Thyroid gland (tissue), 4 donors: ENCODE measurements around the gene ZNF691. TPM values are rescaled to one million over a fixed set of nuclear protein-coding genes. Genes with fewer than 3 reads are reported as not detected.

Experiments
- DNase-seq, 2 donors: peaks; one replicate each; pipeline ENCODE4 v3.0.0-alpha.2; 2019
- H3K27ac ChIP-seq, 3 donors: fragments of 200-600 bp; sonication (generic); 1 replicate in 2 of 3; 2 replicates in 1 of 3; pipeline ENCODE4 v1.5.1; 2016 to 2019; ENCODE audit warnings: mild to moderate bottlenecking in 1 of 3, moderate library complexity in 1 of 3
- H3K27me3 ChIP-seq: fragments of 200-600 bp; sonication (generic); one replicate; pipeline ENCODE4 v1.5.1; 2019
- H3K36me3 ChIP-seq, 2 donors: fragments of 200-600 bp; sonication (generic); one replicate each; pipeline ENCODE4 v1.5.1; 2016 to 2019
- H3K4me1 ChIP-seq, 2 donors: fragments of 200-600 bp; sonication (generic); one replicate each; pipeline ENCODE4 v1.5.1; 2017 to 2019
- H3K4me3 ChIP-seq, 3 donors: fragments of 200-600 bp; sonication (generic); replicated peaks in 1 of 3; 1 replicate in 2 of 3; 2 replicates in 1 of 3; pipeline ENCODE4 v1.5.1; 2016; ENCODE audit warnings: mild to moderate bottlenecking in 1 of 3
- H3K9me3 ChIP-seq: fragments of 200-600 bp; sonication (generic); one replicate; pipeline ENCODE4 v1.5.1; 2017
- POLR2A ChIP-seq, 2 donors: fragments of 450-650 bp; IDR thresholded peaks; one replicate each; pipeline ENCODE4 v1.6.1; 2017; ENCODE audit warnings: antibody characterized with exemption in 2 of 2, mild to moderate bottlenecking in 2 of 2, moderate library complexity in 1 of 2
- WGBS, 2 donors: methylation state at CpG; one replicate each; pipeline ENCODE4 v1.1.5; 2017; 5-methylcytosine and 5-hydroxymethylcytosine counted together
- intact Hi-C: fragments of 100-400 bp; cut with DNase I; formaldehyde crosslinking; loops from one replicate; pipeline ENCODE4 v1.15.1; 2023
- total RNA-seq, 4 donors: library from RNA; depleted of rRNA; stranded (reverse); fragments of >200 nt; gene quantifications; one replicate each; pipeline ENCODE4 v1.2.3, GENCODE V29; 2016
- TF ChIP-seq, protein P1 (sequence below), 6 experiments: fragments of 200-600 bp in 3 of 6; fragments of 450-650 bp in 3 of 6; sonication (generic) in 3 of 6; IDR thresholded peaks; one replicate each; pipeline ENCODE4 v1.5.1; 2016 to 2019; ENCODE audit warnings: antibody characterized with exemption in 6 of 6, mild to moderate bottlenecking in 2 of 6, inconsistent platforms in 1 of 6, moderate library complexity in 1 of 6

ZNF691 gene
- total RNA-seq, 4 donors from 2014 or later = 17.9 to 25.8 (median 21.5) TPM

DNA sequence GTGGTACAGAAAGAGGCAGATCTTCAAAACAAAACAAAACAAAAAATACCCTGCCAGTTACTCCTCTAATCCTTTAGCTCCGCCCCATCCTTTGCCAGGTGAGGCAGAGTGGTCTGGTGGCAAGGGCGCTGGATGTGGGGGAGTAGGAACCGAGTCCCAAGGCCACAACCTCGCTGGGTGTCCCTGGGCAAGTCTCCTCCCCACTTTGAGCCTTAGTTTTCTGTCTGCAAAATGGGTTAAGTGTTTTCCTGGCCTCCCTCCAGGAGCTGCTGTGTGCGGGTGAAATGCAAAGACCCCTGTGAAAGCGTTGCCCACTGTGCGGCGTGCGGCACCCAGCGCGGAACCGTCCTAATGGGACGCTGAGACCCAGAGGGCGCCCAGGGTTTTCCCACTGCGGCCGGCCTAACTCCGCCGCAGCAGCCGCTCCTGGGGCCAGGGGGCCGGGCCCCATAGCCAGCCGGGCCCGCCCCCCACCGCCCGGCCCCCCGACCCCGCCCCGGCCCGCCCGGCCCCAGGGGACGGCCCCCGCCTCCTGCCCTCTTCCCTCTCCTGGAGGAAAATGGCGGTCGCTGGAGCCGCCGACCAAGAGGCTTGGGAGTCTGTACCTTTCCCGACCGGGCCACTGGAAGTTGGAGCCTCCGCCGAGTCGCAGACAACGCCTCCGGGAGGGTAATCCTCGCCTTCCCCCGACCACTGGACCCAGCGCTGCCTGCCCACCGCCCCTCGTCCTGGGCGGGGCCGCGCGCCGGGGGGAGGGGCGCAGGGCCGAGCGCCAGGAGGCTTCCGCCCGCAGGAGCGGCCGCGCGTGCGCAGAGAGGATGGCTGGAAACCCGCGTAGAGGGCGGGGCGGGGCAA lies 29.6 kb upstream of the ZNF691 start, which contains the start of the genes ERMAP and SVBP:
Gene ERMAP, plus strand, starts transcription at position 538 of the 855 bp plus-strand sequence. CDS start 13,327 bp downstream, outside the sequence.
Gene SVBP, minus strand, starts transcription at position 813 of the 855 bp plus-strand sequence. CDS start 853 bp downstream, outside the sequence.
- intact Hi-C loops = loop anchor here (5.0 kb wide), 1 partner anchor 50 kb away; the partner anchor contains the start of genes C1orf50 and P3H1
- Histone ChIP-seq H3K4me3 (peak within 1 kb of the TSS; percentile 37 to 93 (median 43)), H3K36me3 (no peaks in the 10 kb centered on the region), H3K27ac (peak within 1 kb of the TSS; percentile 91 to 100 (median 97)), H3K9me3 (no peaks in the 10 kb centered on the region), H3K4me1 (peaks cover 10 to 13% of the 10 kb centered on the region in 2 donors), H3K27me3 (no peaks in the 10 kb centered on the region)
- peak; percentile 90 to 91 for DNase-seq
- peak in 1 of 2 donors; percentile 60 for TF ChIP-seq POLR2A (IDR thresholded peaks at IDR 0.05)
- TF ChIP-seq, protein P1, sequence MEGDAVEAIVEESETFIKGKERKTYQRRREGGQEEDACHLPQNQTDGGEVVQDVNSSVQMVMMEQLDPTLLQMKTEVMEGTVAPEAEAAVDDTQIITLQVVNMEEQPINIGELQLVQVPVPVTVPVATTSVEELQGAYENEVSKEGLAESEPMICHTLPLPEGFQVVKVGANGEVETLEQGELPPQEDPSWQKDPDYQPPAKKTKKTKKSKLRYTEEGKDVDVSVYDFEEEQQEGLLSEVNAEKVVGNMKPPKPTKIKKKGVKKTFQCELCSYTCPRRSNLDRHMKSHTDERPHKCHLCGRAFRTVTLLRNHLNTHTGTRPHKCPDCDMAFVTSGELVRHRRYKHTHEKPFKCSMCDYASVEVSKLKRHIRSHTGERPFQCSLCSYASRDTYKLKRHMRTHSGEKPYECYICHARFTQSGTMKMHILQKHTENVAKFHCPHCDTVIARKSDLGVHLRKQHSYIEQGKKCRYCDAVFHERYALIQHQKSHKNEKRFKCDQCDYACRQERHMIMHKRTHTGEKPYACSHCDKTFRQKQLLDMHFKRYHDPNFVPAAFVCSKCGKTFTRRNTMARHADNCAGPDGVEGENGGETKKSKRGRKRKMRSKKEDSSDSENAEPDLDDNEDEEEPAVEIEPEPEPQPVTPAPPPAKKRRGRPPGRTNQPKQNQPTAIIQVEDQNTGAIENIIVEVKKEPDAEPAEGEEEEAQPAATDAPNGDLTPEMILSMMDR (IDR thresholded peaks at IDR 0.05) = no peak
- 1 to 2% methylated on average over 12 to 15 of the region's 66 CpGs for WGBS, 2 donors

DNA sequence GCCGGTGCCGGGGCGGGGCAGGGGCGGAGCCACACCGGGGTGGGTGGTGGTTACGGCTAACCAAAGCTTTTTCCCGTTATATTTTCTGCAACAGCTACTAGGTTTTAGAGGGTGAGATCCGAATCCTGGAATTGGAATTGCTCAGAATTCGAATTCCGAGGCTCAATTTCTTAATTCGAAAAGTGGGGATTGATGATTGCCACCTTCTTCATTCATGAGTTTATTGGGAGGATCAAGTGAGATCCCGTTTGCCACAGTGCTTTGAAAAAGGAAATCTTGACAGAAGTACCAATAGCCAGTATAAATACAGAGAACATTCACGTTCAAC lies 29.0 kb upstream of the ZNF691 start:
- TF ChIP-seq, protein P1 (IDR thresholded peaks at IDR 0.05) = no peak
- no peak for TF ChIP-seq POLR2A (IDR thresholded peaks at IDR 0.05)
- Histone ChIP-seq H3K4me1 (peaks cover 13% of the 10 kb centered on the region in 2 donors), H3K27ac (peak overlapping the region; percentile 91 to 100 (median 97)), H3K4me3 (peak overlapping the region; percentile 16 to 43 (median 37)), H3K27me3 (no peaks in the 10 kb centered on the region), H3K9me3 (no peaks in the 10 kb centered on the region), H3K36me3 (no peaks in the 10 kb centered on the region)
- DNase-seq = no peak
- intact Hi-C loops = loop anchor here (5.0 kb wide), 1 partner anchor 50 kb away; the partner anchor contains the start of genes C1orf50 and P3H1
- 2% methylated on average over 6 to 7 of the region's 13 CpGs for WGBS, 2 donors

DNA sequence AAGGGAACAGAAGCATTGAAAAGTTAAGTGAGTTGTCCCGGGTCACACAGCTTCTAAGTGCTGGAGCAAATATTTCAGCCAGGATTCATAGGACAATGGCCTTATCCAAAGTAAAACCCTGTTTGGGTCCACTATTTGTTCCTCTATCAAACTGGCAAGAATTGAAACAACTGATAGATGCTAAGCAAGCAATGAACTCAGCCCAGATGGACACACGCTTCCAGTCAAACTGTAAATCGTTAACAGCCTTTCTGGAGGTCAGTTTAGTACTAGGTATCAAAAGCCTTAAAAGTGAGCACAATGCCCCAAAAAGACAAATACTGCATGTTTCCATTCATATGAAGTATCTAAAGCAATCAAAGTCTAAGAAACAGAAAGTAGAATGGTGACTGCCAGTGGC lies 28.4 kb upstream of the ZNF691 start:
- peak overlapping the region in 1 of 3 donors; percentile 16 for H3K4me3 ChIP-seq

DNA sequence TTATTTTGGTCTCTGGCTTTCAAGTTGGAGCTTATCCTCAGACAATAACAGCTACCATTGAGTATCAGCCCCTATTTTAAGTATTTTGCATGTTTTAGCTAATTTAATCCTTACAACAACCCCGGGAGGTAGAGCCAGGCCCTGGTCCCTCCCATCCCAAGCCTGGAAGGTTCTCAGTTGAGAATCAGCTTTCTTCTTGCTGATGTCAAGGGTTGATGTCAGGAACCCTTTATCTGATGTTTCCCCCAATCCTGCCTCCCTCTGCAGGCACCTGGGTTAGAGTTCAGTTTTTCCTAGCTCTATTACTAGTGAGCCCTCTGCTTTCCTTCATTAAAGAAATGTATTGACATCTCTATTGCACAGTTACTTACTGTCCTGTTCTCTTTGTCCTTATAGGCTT lies 25.6 kb upstream of the ZNF691 start:
- no peak for TF ChIP-seq POLR2A (IDR thresholded peaks at IDR 0.05)
- TF ChIP-seq, protein P1 (IDR thresholded peaks at IDR 0.05) = no peak
- no peak overlapping the region for H3K4me3 ChIP-seq
- no peaks in the 10 kb centered on the region for H3K27me3 ChIP-seq
- H3K27ac ChIP-seq = no peak overlapping the region
- no peaks in the 10 kb centered on the region for H3K36me3 ChIP-seq
- H3K9me3 ChIP-seq = no peaks in the 10 kb centered on the region
- intact Hi-C loops = no loop called here
- DNase-seq = no peak
- H3K4me1 ChIP-seq = peaks cover 17 to 18% of the 10 kb centered on the region in 2 donors
- WGBS, 2 donors = 66 to 72% methylated on average over 1 of the region's 1 CpG

More for the DNA sequence above, 28.4 kb upstream of the ZNF691 start:
- intact Hi-C loops = loop anchor here (5.0 kb wide), 1 partner anchor 51 kb away; the partner anchor contains the start of genes C1orf50 and P3H1
- WGBS, 2 donors = 93 to 97% methylated on average over 3 of the region's 3 CpGs
- DNase-seq = no peak
- Histone ChIP-seq H3K9me3 (no peaks in the 10 kb centered on the region), H3K27ac (no peak overlapping the region), H3K36me3 (no peaks in the 10 kb centered on the region), H3K27me3 (no peaks in the 10 kb centered on the region), H3K4me1 (peaks cover 14 to 16% of the 10 kb centered on the region in 2 donors)
- no peak for TF ChIP-seq POLR2A (IDR thresholded peaks at IDR 0.05)
- TF ChIP-seq, protein P1 (IDR thresholded peaks at IDR 0.05) = no peak

DNA sequence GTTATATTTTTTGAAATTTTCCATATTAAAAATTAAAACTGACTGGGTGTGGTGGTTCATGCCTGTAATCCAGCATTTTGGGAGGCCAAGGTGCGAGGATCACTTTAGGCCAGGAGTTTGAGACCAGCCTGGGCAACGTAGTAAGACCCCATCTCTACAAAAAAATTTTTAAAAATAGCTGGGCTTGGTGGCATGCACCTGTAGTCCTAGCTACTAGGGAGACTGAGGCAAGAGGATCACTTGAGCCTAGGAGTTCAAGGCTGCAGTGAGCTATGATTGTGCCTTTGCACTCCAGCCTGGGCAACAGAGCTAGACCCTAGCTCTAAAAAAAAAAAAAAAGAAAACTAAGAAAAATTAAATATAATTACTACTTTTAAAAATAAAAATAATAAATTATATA lies 24.7 kb upstream of the ZNF691 start:
- H3K36me3 ChIP-seq = no peaks in the 10 kb centered on the region
- no peak for DNase-seq
- H3K27ac ChIP-seq = no peak overlapping the region
- H3K4me1 ChIP-seq = peaks cover 11 to 18% of the 10 kb centered on the region in 2 donors
- intact Hi-C loops = no loop called here
- no peaks in the 10 kb centered on the region for H3K9me3 ChIP-seq
- TF ChIP-seq, protein P1 (IDR thresholded peaks at IDR 0.05) = no peak
- no peak for TF ChIP-seq POLR2A (IDR thresholded peaks at IDR 0.05)
- 96 to 98% methylated on average over 2 of the region's 2 CpGs for WGBS, 2 donors
- H3K4me3 ChIP-seq = no peak overlapping the region
- no peaks in the 10 kb centered on the region for H3K27me3 ChIP-seq
